H9 (cell line): ENCODE results near the gene CKMT2. TPM values are rescaled to one million over a fixed set of nuclear protein-coding genes. Genes with fewer than 3 reads are reported as not detected.

ENCODE experiments used
- DNase-seq: peaks from one replicate; pipeline ENCODE4 v3.0.0-alpha.2; 2017
- H2AFZ ChIP-seq: one replicate; pipeline ENCODE4 v1.6.1; 2013; ENCODE audit warnings: mild to moderate bottlenecking, low read length, control low read depth, moderate library complexity
- H2AK5ac ChIP-seq: 2 replicates; pipeline ENCODE4 v1.6.1; 2013; ENCODE audit warnings: low read length, control low read depth, mixed read lengths; ENCODE audit not compliant: insufficient read length
- H2BK120ac ChIP-seq: one replicate; pipeline ENCODE4 v1.6.1; 2013; ENCODE audit warnings: low read depth, mild to moderate bottlenecking, low read length, control low read depth, inconsistent platforms; ENCODE audit not compliant: poor library complexity, severe bottlenecking
- H2BK12ac ChIP-seq: 2 replicates; pipeline ENCODE4 v1.6.1; 2013; ENCODE audit warnings: low read length, control low read depth, mixed read lengths, low read depth; ENCODE audit not compliant: insufficient read length
- H2BK15ac ChIP-seq: 2 replicates; pipeline ENCODE4 v1.6.1; 2013; ENCODE audit warnings: low read depth, low read length, control low read depth
- H2BK20ac ChIP-seq: one replicate; pipeline ENCODE4 v1.6.1; 2013; ENCODE audit warnings: low read depth, mild to moderate bottlenecking, low read length, control low read depth, inconsistent platforms; ENCODE audit not compliant: poor library complexity, severe bottlenecking
- H2BK5ac ChIP-seq: 2 replicates; pipeline ENCODE4 v1.6.1; 2013; ENCODE audit warnings: low read length, control low read depth, mixed read lengths; ENCODE audit not compliant: insufficient read length
- H3K14ac ChIP-seq: 2 replicates; pipeline ENCODE4 v1.6.1; 2013; ENCODE audit warnings: low read length, control low read depth; ENCODE audit not compliant: insufficient read depth
- H3K18ac ChIP-seq: 2 replicates; pipeline ENCODE4 v1.6.1; 2013; ENCODE audit warnings: low read depth, mild to moderate bottlenecking, mixed read lengths, low read length, control low read depth; ENCODE audit not compliant: insufficient read length
- H3K23ac ChIP-seq: 2 replicates; pipeline ENCODE4 v1.6.1; 2013; ENCODE audit warnings: low read length, control low read depth, mixed read lengths, low read depth; ENCODE audit not compliant: insufficient read length
- H3K23me2 ChIP-seq: 2 replicates; pipeline ENCODE4 v1.6.1; 2013; ENCODE audit warnings: low read depth, mild to moderate bottlenecking, mixed read lengths, low read length, control low read depth; ENCODE audit not compliant: insufficient read length, poor library complexity, severe bottlenecking
- H3K27ac ChIP-seq: 2 replicates; pipeline ENCODE4 v1.5.1; 2013; ENCODE audit warnings: low read length, control low read depth, mixed read lengths, low read depth; ENCODE audit not compliant: insufficient read length
- H3K27me3 ChIP-seq: 2 replicates; pipeline ENCODE4 v1.6.1; 2013; ENCODE audit warnings: low read length, control low read depth, inconsistent platforms; ENCODE audit not compliant: insufficient read depth
- H3K4ac ChIP-seq: 2 replicates; pipeline ENCODE4 v1.6.1; 2013; ENCODE audit warnings: low read depth, mild to moderate bottlenecking, control low read depth, inconsistent platforms, low read length, moderate library complexity
- H3K4me1 ChIP-seq: 2 replicates; pipeline ENCODE4 v1.6.1; 2013; ENCODE audit warnings: low read length, control low read depth, inconsistent platforms; ENCODE audit not compliant: insufficient read depth
- H3K4me2 ChIP-seq: 2 replicates; pipeline ENCODE4 v1.6.1; 2013; ENCODE audit warnings: low read length, control low read depth, mixed read lengths; ENCODE audit not compliant: insufficient read length, insufficient read depth
- H3K56ac ChIP-seq: 2 replicates; pipeline ENCODE4 v1.6.1; 2013; ENCODE audit warnings: low read depth, mild to moderate bottlenecking, mixed read lengths, low read length, control low read depth; ENCODE audit not compliant: insufficient read length
- H3K79me1 ChIP-seq: 2 replicates; pipeline ENCODE4 v1.6.1; 2013; ENCODE audit warnings: low read depth, mild to moderate bottlenecking, moderate library complexity, low read length, control low read depth, inconsistent platforms; ENCODE audit not compliant: insufficient read depth, poor library complexity, severe bottlenecking
- H3K79me2 ChIP-seq: 2 replicates; pipeline ENCODE4 v1.6.1; 2013; ENCODE audit warnings: low read length, control low read depth, inconsistent platforms; ENCODE audit not compliant: insufficient read depth
- H3K9ac ChIP-seq: 2 replicates; pipeline ENCODE4 v1.6.1; 2013; ENCODE audit warnings: low read length, control low read depth, mixed read lengths; ENCODE audit not compliant: insufficient read length; ENCODE audit errors: extremely low read depth
- H3K9me3 ChIP-seq: one replicate; pipeline ENCODE4 v1.6.1; 2013; ENCODE audit warnings: low read depth, low read length, inconsistent platforms; ENCODE audit not compliant: control insufficient read depth
- H3T11ph ChIP-seq: one replicate; pipeline ENCODE4 v1.6.1; 2013; ENCODE audit warnings: mild to moderate bottlenecking, low read length, control low read depth, inconsistent platforms
- H4K20me1 ChIP-seq: one replicate; pipeline ENCODE4 v1.6.1; 2013; ENCODE audit not compliant: control insufficient read depth, insufficient read length, insufficient read depth
- H4K5ac ChIP-seq: 2 replicates; pipeline ENCODE4 v1.6.1; 2013; ENCODE audit warnings: low read depth, mild to moderate bottlenecking, mixed read lengths, low read length, control low read depth; ENCODE audit not compliant: insufficient read length
- H4K8ac ChIP-seq: replicated peaks from 2 replicates; pipeline ENCODE4 v1.6.1; 2013; ENCODE audit warnings: low read length, control low read depth, mixed read lengths, low read depth; ENCODE audit not compliant: insufficient read length
- H4K91ac ChIP-seq: 2 replicates; pipeline ENCODE4 v1.6.1; 2013; ENCODE audit warnings: low read depth, mild to moderate bottlenecking, moderate library complexity, mixed read lengths, low read length, control low read depth; ENCODE audit not compliant: insufficient read length
- H3K27ac Mint-ChIP-seq, 3 experiments: 2 replicates in 2 of 3; 3 replicates in 1 of 3; pipeline ENCODE4 v1.8.0; 2020 to 2021; ENCODE audit warnings: mixed read lengths in 3 of 3, mild to moderate bottlenecking in 1 of 3, moderate library complexity in 1 of 3
- H3K27me3 Mint-ChIP-seq: 2 replicates; pipeline ENCODE4 v1.8.0; 2021; ENCODE audit warnings: low read depth, mild to moderate bottlenecking, moderate library complexity, mixed read lengths
- H3K36me3 Mint-ChIP-seq, 3 experiments: 2 replicates in 2 of 3; 3 replicates in 1 of 3; pipeline ENCODE4 v1.8.0; 2020 to 2021; ENCODE audit warnings: low read depth in 3 of 3, mixed read lengths in 3 of 3; ENCODE audit not compliant: insufficient read depth in 1 of 3
- H3K4me1 Mint-ChIP-seq, 2 experiments: 2 replicates each; pipeline ENCODE4 v1.8.0; 2020; ENCODE audit warnings: mixed read lengths in 2 of 2
- H3K4me3 Mint-ChIP-seq, 2 experiments: 2 replicates in 1 of 2; 3 replicates in 1 of 2; pipeline ENCODE4 v1.8.0; 2020 to 2021; ENCODE audit warnings: mild to moderate bottlenecking in 2 of 2, mixed read lengths in 2 of 2, moderate library complexity in 1 of 2
- H3K9me3 Mint-ChIP-seq, 2 experiments: 2 replicates in 1 of 2; 3 replicates in 1 of 2; pipeline ENCODE4 v1.8.0; 2020; ENCODE audit warnings: mild to moderate bottlenecking in 2 of 2, mixed read lengths in 2 of 2, moderate library complexity in 1 of 2
- CTCF ChIP-seq: fragments of 200-600 bp; sonication (generic); conservative IDR thresholded peaks from 3 replicates; pipeline ENCODE4 v1.8.0; 2021; ENCODE audit warnings: antibody characterized with exemption, mild to moderate bottlenecking
- WGBS: extraction: QIAGEN DNeasy Blood & Tissue Kit; methylation state at CpG from one replicate; pipeline ENCODE4 v1.1.7; 2013; ENCODE audit warnings: missing lambda C conversion rate, low lambda C conversion rate, mixed read lengths; ENCODE audit not compliant: insufficient read length; ENCODE audit errors: extremely low coverage; 5-methylcytosine and 5-hydroxymethylcytosine counted together
- total RNA-seq: library from RNA; stranded (reverse); gene quantifications from 2 replicates; pipeline ENCODE4 v1.2.1, GENCODE V29; 2021

Gene CKMT2
- total RNA-seq, 1 experiment from 2014 or later = 1.8 TPM

GRCh38 chr5:81214848-81215247 is 18.3 kb upstream of the CKMT2 start:
- no peaks in the 10 kb centered on the region for H3K9me3 Mint-ChIP-seq
- Histone ChIP-seq H2AFZ (no peak overlapping the region), H4K91ac (no peak overlapping the region), H3K23me2 (no peaks in the 10 kb centered on the region), H3K23ac (no peak overlapping the region), H3K79me1 (no peaks in the 10 kb centered on the region), H3K4ac (no peak overlapping the region), H3K18ac (no peak overlapping the region), H4K20me1 (no peaks in the 10 kb centered on the region), H3K56ac (no peak overlapping the region), H3K27ac (no peak overlapping the region), H3K79me2 (no peaks in the 10 kb centered on the region), H3T11ph (no peak overlapping the region), H2BK5ac (no peak overlapping the region), H3K4me1 (no peaks in the 10 kb centered on the region), H2AK5ac (no peak overlapping the region), H3K9me3 (no peaks in the 10 kb centered on the region), H4K5ac (no peak overlapping the region), H3K9ac (no peak overlapping the region), H4K8ac (no peak overlapping the region), H2BK20ac (no peak overlapping the region), H2BK120ac (no peak overlapping the region), H3K27me3 (no peaks in the 10 kb centered on the region), H3K14ac (no peak overlapping the region), H2BK15ac (no peak overlapping the region), H2BK12ac (no peak overlapping the region), H3K4me2 (no peak overlapping the region)
- H3K27ac Mint-ChIP-seq = no peak overlapping the region
- peaks cover 4 to 7% of the 10 kb centered on the region in 2 experiments; a peak in 2 of 4 replicates for H3K4me1 Mint-ChIP-seq
- no peaks in the 10 kb centered on the region for H3K27me3 Mint-ChIP-seq
- peaks cover 0 to 3% (median 0%) of the 10 kb centered on the region in 3 experiments; a peak in 1 of 7 replicates for H3K36me3 Mint-ChIP-seq
- no peak for DNase-seq
- no peak for TF ChIP-seq CTCF
- H3K4me3 Mint-ChIP-seq = no peak overlapping the region
- WGBS = no CpG with 5 or more reads among the region's 8 CpGs
